Measurements from ENCODE around the gene AMER2. TPM values are rescaled to one million over a fixed set of nuclear protein-coding genes. Genes with fewer than 3 reads are reported as not detected.

The AMER2 gene
- under 0.01 TPM for polyA plus RNA-seq (2013)

GRCh38 chr13:25171517-25172302 lies at the start of gene AMER2:
Gene AMER2 (minus strand): TSS chr13:25172288. CDS start chr13:25171619, 669 bp downstream.
- peak; percentile 42 to 72 (median 69) for DNase-seq
- peaks cover 0 to 19% (median 14%) of the 10 kb centered on the region in 4 experiments for H3K4me1 ChIP-seq (ENCODE audit: control extremely low read depth in 1 of 4, control insufficient read depth in 4 of 4, insufficient read depth in 4 of 4, low read length in 3 of 4)
- ChIA-PET POLR2A (no interaction called here), CTCF (interaction anchor here (1.1 kb wide), 1 partner anchor 12 kb away, joined by 4 read pairs; no protein-coding TSS in a partner anchor)
- H3K27me3 ChIP-seq (replicated peaks in 2 of 5; ENCODE audit: control insufficient read depth in 4 of 5, insufficient read depth in 5 of 5, low read length in 4 of 5): peaks cover 14 to 88% (median 46%) of the 10 kb centered on the region in 5 experiments
- WGBS (ENCODE audit: insufficient coverage): 5% methylated on average over 49 of the region's 50 CpGs
- H3K27ac ChIP-seq (ENCODE audit: insufficient read depth in 1 of 2, low read depth in 1 of 2, low read length in 2 of 2, poor library complexity in 1 of 2, severe bottlenecking in 2 of 2): no peak within 1 kb of the TSS
- peak within 1 kb of the TSS in 5 of 7 experiments; percentile 7 to 65 (median 48) for H3K4me3 ChIP-seq (ENCODE audit: control insufficient read depth in 1 of 7, extremely low read depth in 1 of 7, insufficient read depth in 4 of 7, low read depth in 2 of 7, low read length in 6 of 7)
- peaks cover 0 to 6% (median 0%) of the 10 kb centered on the region in 5 experiments for H3K9me3 ChIP-seq (ENCODE audit: control extremely low read depth in 1 of 5, control insufficient read depth in 4 of 5, insufficient read depth in 2 of 5, low read depth in 1 of 5, low read length in 4 of 5)
- no peaks in the 10 kb centered on the region for H3K36me3 ChIP-seq (ENCODE audit: control insufficient read depth in 4 of 4, insufficient read depth in 4 of 4, low read length in 3 of 4)

- no peak overlapping the region for H3K4me3 ChIP-seq (ENCODE audit: control insufficient read depth in 1 of 7, extremely low read depth in 1 of 7, insufficient read depth in 4 of 7, low read depth in 2 of 7, low read length in 6 of 7)
- WGBS (ENCODE audit: insufficient coverage): 61% methylated on average over 4 of the region's 5 CpGs
- ChIA-PET POLR2A (no interaction called here), CTCF (interaction anchor here (1.2 to 1.8 kb wide), 2 partner anchors 11 to 12 kb away, joined by 3 to 5 read pairs; no protein-coding TSS in a partner anchor)
- H3K9me3 ChIP-seq (ENCODE audit: control extremely low read depth in 1 of 5, control insufficient read depth in 4 of 5, insufficient read depth in 2 of 5, low read depth in 1 of 5, low read length in 4 of 5): no peaks in the 10 kb centered on the region
- peaks cover 0 to 6% (median 2%) of the 10 kb centered on the region in 4 experiments for H3K4me1 ChIP-seq (ENCODE audit: control extremely low read depth in 1 of 4, control insufficient read depth in 4 of 4, insufficient read depth in 4 of 4, low read length in 3 of 4)
- no peaks in the 10 kb centered on the region for H3K36me3 ChIP-seq (ENCODE audit: control insufficient read depth in 4 of 4, insufficient read depth in 4 of 4, low read length in 3 of 4)
- DNase-seq: peak in 2 of 3 donors; percentile 24 to 27
- H3K27ac ChIP-seq (ENCODE audit: insufficient read depth in 1 of 2, low read depth in 1 of 2, low read length in 2 of 2, poor library complexity in 1 of 2, severe bottlenecking in 2 of 2): no peak overlapping the region
- peaks cover 0 to 41% (median 8%) of the 10 kb centered on the region in 5 experiments for H3K27me3 ChIP-seq (replicated peaks in 2 of 5; ENCODE audit: control insufficient read depth in 4 of 5, insufficient read depth in 5 of 5, low read length in 4 of 5)
Observed at GRCh38 chr13:25218019-25218418, 45.9 kb upstream of the AMER2 start.

GRCh38 chr13:25217023-25217885 lies 45.2 kb upstream of the AMER2 start:
- ChIA-PET POLR2A (no interaction called here), CTCF (interaction anchor here (1.2 to 1.8 kb wide), 2 partner anchors 10 to 13 kb away, joined by 3 to 5 read pairs; no protein-coding TSS in a partner anchor)
- H3K9me3 ChIP-seq (ENCODE audit: control extremely low read depth in 1 of 5, control insufficient read depth in 4 of 5, insufficient read depth in 2 of 5, low read depth in 1 of 5, low read length in 4 of 5): no peaks in the 10 kb centered on the region
- H3K27me3 ChIP-seq (replicated peaks in 2 of 5; ENCODE audit: control insufficient read depth in 4 of 5, insufficient read depth in 5 of 5, low read length in 4 of 5): peaks cover 0 to 36% (median 8%) of the 10 kb centered on the region in 5 experiments
- no peak overlapping the region for H3K4me3 ChIP-seq (ENCODE audit: control insufficient read depth in 1 of 7, extremely low read depth in 1 of 7, insufficient read depth in 4 of 7, low read depth in 2 of 7, low read length in 6 of 7)
- 88% methylated on average over 9 of the region's 12 CpGs for WGBS (ENCODE audit: insufficient coverage)
- no peaks in the 10 kb centered on the region for H3K36me3 ChIP-seq (ENCODE audit: control insufficient read depth in 4 of 4, insufficient read depth in 4 of 4, low read length in 3 of 4)
- peaks cover 0 to 6% (median 2%) of the 10 kb centered on the region in 4 experiments for H3K4me1 ChIP-seq (ENCODE audit: control extremely low read depth in 1 of 4, control insufficient read depth in 4 of 4, insufficient read depth in 4 of 4, low read length in 3 of 4)
- H3K27ac ChIP-seq (ENCODE audit: insufficient read depth in 1 of 2, low read depth in 1 of 2, low read length in 2 of 2, poor library complexity in 1 of 2, severe bottlenecking in 2 of 2): no peak overlapping the region
- no peak for DNase-seq

- ChIA-PET POLR2A (no interaction called here), CTCF (no interaction called here)
- no peak overlapping the region for H3K4me3 ChIP-seq (ENCODE audit: control insufficient read depth in 1 of 7, extremely low read depth in 1 of 7, insufficient read depth in 4 of 7, low read depth in 2 of 7, low read length in 6 of 7)
- H3K27ac ChIP-seq (ENCODE audit: insufficient read depth in 1 of 2, low read depth in 1 of 2, low read length in 2 of 2, poor library complexity in 1 of 2, severe bottlenecking in 2 of 2): no peak overlapping the region
- no peaks in the 10 kb centered on the region for H3K36me3 ChIP-seq (ENCODE audit: control insufficient read depth in 4 of 4, insufficient read depth in 4 of 4, low read length in 3 of 4)
- H3K9me3 ChIP-seq (ENCODE audit: control extremely low read depth in 1 of 5, control insufficient read depth in 4 of 5, insufficient read depth in 2 of 5, low read depth in 1 of 5, low read length in 4 of 5): no peaks in the 10 kb centered on the region
- no peak for DNase-seq
- no CpG with 5 or more reads among the region's 3 CpGs for WGBS (ENCODE audit: insufficient coverage)
- H3K27me3 ChIP-seq (replicated peaks in 2 of 5; ENCODE audit: control insufficient read depth in 4 of 5, insufficient read depth in 5 of 5, low read length in 4 of 5): peaks cover 0 to 32% (median 10%) of the 10 kb centered on the region in 5 experiments
- H3K4me1 ChIP-seq (ENCODE audit: control extremely low read depth in 1 of 4, control insufficient read depth in 4 of 4, insufficient read depth in 4 of 4, low read length in 3 of 4): peaks cover 0 to 6% (median 2%) of the 10 kb centered on the region in 4 experiments
Observed at GRCh38 chr13:25215253-25215575, 43.1 kb upstream of the AMER2 start.

- Histone ChIP-seq H3K4me1 (ENCODE audit: control extremely low read depth in 1 of 4, control insufficient read depth in 4 of 4, insufficient read depth in 4 of 4, low read length in 3 of 4) (peaks cover 0 to 3% (median under 1%) of the 10 kb centered on the region in 4 experiments), H3K27ac (ENCODE audit: insufficient read depth in 1 of 2, low read depth in 1 of 2, low read length in 2 of 2, poor library complexity in 1 of 2, severe bottlenecking in 2 of 2) (no peak overlapping the region), H3K27me3 (replicated peaks in 2 of 5; ENCODE audit: control insufficient read depth in 4 of 5, insufficient read depth in 5 of 5, low read length in 4 of 5) (peaks cover 0 to 35% (median 10%) of the 10 kb centered on the region in 5 experiments), H3K4me3 (ENCODE audit: control insufficient read depth in 1 of 7, extremely low read depth in 1 of 7, insufficient read depth in 4 of 7, low read depth in 2 of 7, low read length in 6 of 7) (no peak overlapping the region), H3K36me3 (ENCODE audit: control insufficient read depth in 4 of 4, insufficient read depth in 4 of 4, low read length in 3 of 4) (no peaks in the 10 kb centered on the region), H3K9me3 (ENCODE audit: control extremely low read depth in 1 of 5, control insufficient read depth in 4 of 5, insufficient read depth in 2 of 5, low read depth in 1 of 5, low read length in 4 of 5) (no peaks in the 10 kb centered on the region)
- DNase-seq: no peak
- WGBS (ENCODE audit: insufficient coverage): 69% methylated on average over 4 of the region's 6 CpGs
- CTCF ChIA-PET: no interaction called here
- POLR2A ChIA-PET: no interaction called here
Observed at GRCh38 chr13:25214491-25215252, 42.6 kb upstream of the AMER2 start.

GRCh38 chr13:25213715-25214114 lies 41.6 kb upstream of the AMER2 start:
- Histone ChIP-seq H3K9me3 (ENCODE audit: control extremely low read depth in 1 of 5, control insufficient read depth in 4 of 5, insufficient read depth in 2 of 5, low read depth in 1 of 5, low read length in 4 of 5) (no peaks in the 10 kb centered on the region), H3K36me3 (ENCODE audit: control insufficient read depth in 4 of 4, insufficient read depth in 4 of 4, low read length in 3 of 4) (no peaks in the 10 kb centered on the region), H3K27me3 (replicated peaks in 2 of 5; ENCODE audit: control insufficient read depth in 4 of 5, insufficient read depth in 5 of 5, low read length in 4 of 5) (peaks cover 0 to 31% (median 14%) of the 10 kb centered on the region in 5 experiments), H3K4me1 (ENCODE audit: control extremely low read depth in 1 of 4, control insufficient read depth in 4 of 4, insufficient read depth in 4 of 4, low read length in 3 of 4) (no peaks in the 10 kb centered on the region), H3K4me3 (ENCODE audit: control insufficient read depth in 1 of 7, extremely low read depth in 1 of 7, insufficient read depth in 4 of 7, low read depth in 2 of 7, low read length in 6 of 7) (no peak overlapping the region), H3K27ac (ENCODE audit: insufficient read depth in 1 of 2, low read depth in 1 of 2, low read length in 2 of 2, poor library complexity in 1 of 2, severe bottlenecking in 2 of 2) (no peak overlapping the region)
- ChIA-PET CTCF (interaction anchor here (0.6 kb wide), 1 partner anchor 25 kb away, joined by 3 read pairs; no protein-coding TSS in a partner anchor), POLR2A (no interaction called here)
- WGBS (ENCODE audit: insufficient coverage): 85% methylated on average over 2 of the region's 2 CpGs
- DNase-seq: no peak
